Measurements from ENCODE around the gene TGFB1. TPM values are rescaled to one million over a fixed set of nuclear protein-coding genes. Genes with fewer than 3 reads are reported as not detected.
"Not testable (repeated sequence)": the region's sequence is repeated elsewhere in the genome, so short reads cannot be mapped to it uniquely, and the experiment has no call there.

TGFB1 gene
- polyA plus RNA-seq, 1 experiment, result 4.9 TPM

- ChIA-PET CTCF (no interaction called here), POLR2A (no interaction called here)
- no peak for TF ChIP-seq CTCF (IDR thresholded peaks at IDR 0.05; ENCODE audit: low read depth, low read length)
- Histone ChIP-seq H3K9me3 (ENCODE audit: control insufficient read depth, insufficient read depth, low read length) (no peaks in the 10 kb centered on the region), H3K27ac (ENCODE audit: low read depth, low read length) (no peak overlapping the region), H3K27me3 (ENCODE audit: control insufficient read depth, insufficient read depth, low read length) (no peaks in the 10 kb centered on the region), H3K4me3 (ENCODE audit: low read depth, low read length) (no peak overlapping the region)
- DNase-seq (ENCODE audit: low read depth, low spot score), result no peak
Observed at GRCh38 chr19:41391618-41392017, 37.9 kb upstream of the TGFB1 start.

- H3K27me3 ChIP-seq (ENCODE audit: control insufficient read depth, insufficient read depth, low read length), result no peaks in the 10 kb centered on the region
- POLR2A ChIA-PET, result no interaction called here
- H3K4me3 ChIP-seq (ENCODE audit: low read depth, low read length), result no peak overlapping the region
- TF ChIP-seq CTCF (IDR thresholded peaks at IDR 0.05; ENCODE audit: low read depth, low read length), result no peak
- H3K27ac ChIP-seq (ENCODE audit: low read depth, low read length), result no peak overlapping the region
- CTCF ChIA-PET, result no interaction called here
- no peak for DNase-seq (ENCODE audit: low read depth, low spot score)
- H3K9me3 ChIP-seq (ENCODE audit: control insufficient read depth, insufficient read depth, low read length), result no peaks in the 10 kb centered on the region
Observed at GRCh38 chr19:41386442-41386841, 32.7 kb upstream of the TGFB1 start.

DNA sequence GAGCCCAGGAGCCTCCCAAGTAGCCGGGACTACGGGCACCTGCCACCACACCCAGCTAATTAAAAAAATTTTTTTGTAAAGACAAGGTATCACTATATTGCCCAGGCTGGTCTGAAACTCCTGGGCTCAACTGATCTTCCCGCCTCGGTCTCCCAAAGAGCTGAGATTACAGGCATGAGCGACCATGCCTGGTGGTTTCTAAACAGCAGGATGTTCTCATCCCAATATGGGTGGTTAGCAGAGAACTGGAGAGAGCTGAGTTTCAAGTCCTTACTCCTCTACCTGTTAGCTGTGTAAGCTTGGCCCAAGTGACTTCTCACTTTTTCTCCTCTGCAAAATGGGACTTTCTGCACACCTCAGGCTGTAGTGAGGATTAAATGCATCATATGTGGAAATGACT, 30.6 kb upstream of the TGFB1 start:
- Histone ChIP-seq H3K4me3 (ENCODE audit: low read depth, low read length) (no peak overlapping the region), H3K27me3 (ENCODE audit: control insufficient read depth, insufficient read depth, low read length) (no peaks in the 10 kb centered on the region), H3K9me3 (ENCODE audit: control insufficient read depth, insufficient read depth, low read length) (no peaks in the 10 kb centered on the region), H3K27ac (ENCODE audit: low read depth, low read length) (no peak overlapping the region)
- no peak for DNase-seq (ENCODE audit: low read depth, low spot score)
- POLR2A ChIA-PET, result no interaction called here
- no peak for TF ChIP-seq CTCF (IDR thresholded peaks at IDR 0.05; ENCODE audit: low read depth, low read length)
- CTCF ChIA-PET, result no interaction called here

DNA sequence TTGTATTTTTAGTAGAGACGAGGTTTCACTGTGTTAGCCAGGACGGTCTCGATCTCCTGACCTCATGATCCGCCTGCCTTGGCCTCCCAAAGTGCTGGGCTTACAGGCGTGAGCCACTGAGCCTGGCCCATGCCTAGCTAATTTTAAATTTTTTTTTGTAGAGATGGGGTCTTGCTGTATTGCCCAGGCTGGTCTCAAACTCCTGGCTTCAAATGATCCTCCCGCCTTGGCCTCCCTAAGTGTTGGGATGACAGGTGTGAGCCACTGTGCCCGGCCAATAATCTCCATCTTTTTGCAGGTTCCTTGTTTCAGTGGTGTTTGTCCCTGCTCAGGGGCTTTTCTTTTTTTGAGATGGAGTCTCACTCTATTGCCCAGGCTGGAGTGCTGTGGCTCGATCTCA, 27.8 kb upstream of the TGFB1 start:
- DNase-seq (ENCODE audit: low read depth, low spot score); H3K27me3 ChIP-seq (ENCODE audit: control insufficient read depth, insufficient read depth, low read length); H3K27ac ChIP-seq (ENCODE audit: low read depth, low read length); POLR2A ChIA-PET; H3K4me3 ChIP-seq (ENCODE audit: low read depth, low read length); CTCF ChIA-PET; H3K9me3 ChIP-seq (ENCODE audit: control insufficient read depth, insufficient read depth, low read length): not testable (repeated sequence)

GRCh38 chr19:41377977-41378709, 24.4 kb upstream of the TGFB1 start:
- no peak overlapping the region for H3K4me3 ChIP-seq (ENCODE audit: low read depth, low read length)
- H3K27ac ChIP-seq (ENCODE audit: low read depth, low read length), result no peak overlapping the region
- CTCF ChIA-PET, result no interaction called here
- no peak for DNase-seq (ENCODE audit: low read depth, low spot score)
- TF ChIP-seq CTCF (IDR thresholded peaks at IDR 0.05; ENCODE audit: low read depth, low read length), result peak; percentile 35; the same call in 1 of the 2 replicates
- POLR2A ChIA-PET, result no interaction called here
- H3K9me3 ChIP-seq (ENCODE audit: control insufficient read depth, insufficient read depth, low read length), result no peaks in the 10 kb centered on the region
- H3K27me3 ChIP-seq (ENCODE audit: control insufficient read depth, insufficient read depth, low read length), result no peaks in the 10 kb centered on the region

Measured in AG04450 (cell line).